Measurements from ENCODE around the gene IL7R. TPM values are rescaled to one million over a fixed set of nuclear protein-coding genes. Genes with fewer than 3 reads are reported as not detected.

The IL7R gene
- total and polyA plus RNA-seq, 12 donors: 1.2 to 14.7 (median 7.5) TPM

DNA sequence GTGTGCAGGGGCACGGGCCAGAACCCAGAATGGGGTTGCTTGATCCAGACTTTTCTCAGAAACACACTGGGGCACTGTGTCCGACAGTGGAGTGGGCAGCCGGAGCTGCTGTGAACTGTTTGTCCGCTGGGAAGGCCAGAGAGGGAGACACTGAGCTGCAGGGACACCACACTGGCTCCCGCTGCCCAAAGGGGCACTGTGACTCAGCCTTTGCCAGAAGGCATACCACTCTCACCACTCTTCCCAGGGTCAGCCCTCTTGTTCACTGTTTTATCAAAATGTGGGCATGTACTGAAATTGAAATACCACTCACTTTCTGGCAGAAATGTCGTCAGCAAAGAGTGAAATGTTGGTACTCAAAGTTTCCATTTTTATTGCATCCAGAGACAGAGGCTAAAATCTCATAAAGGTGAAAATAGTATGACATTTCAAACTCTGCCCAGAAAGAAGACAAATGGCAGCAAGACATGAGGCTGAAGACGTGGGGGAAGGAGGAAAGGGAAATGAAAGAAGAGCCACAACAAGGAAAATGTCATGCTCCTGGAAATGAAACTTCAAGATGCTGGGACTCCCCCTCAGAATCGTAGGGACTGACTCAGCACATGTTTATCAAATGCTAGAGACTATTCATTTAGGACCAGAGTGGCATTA, 4.5 kb upstream of the IL7R start:
- WGBS, 4 donors: 31 to 55% (median 41%) methylated on average over 4 to 8 of the region's 8 CpGs
- Histone ChIP-seq H3K27me3 (no peaks in the 10 kb centered on the region), H3K36me3 (replicated peaks in 1 of 2) (no peaks in the 10 kb centered on the region), H3K4me3 (peak overlapping the region in 1 of 4 donors; percentile 4), H3K4me1 (replicated peaks in 1 of 2) (peaks cover 31 to 38% of the 10 kb centered on the region in 2 donors), H3K27ac (peak overlapping the region; percentile 18 to 78 (median 67)), H3K9me3 (replicated peaks in 1 of 3) (no peaks in the 10 kb centered on the region)
- peak; percentile 46 to 80 (median 71) for DNase-seq
- intact Hi-C loops (cut with DNase I): no loop called here
- TF ChIP-seq, protein P1, sequence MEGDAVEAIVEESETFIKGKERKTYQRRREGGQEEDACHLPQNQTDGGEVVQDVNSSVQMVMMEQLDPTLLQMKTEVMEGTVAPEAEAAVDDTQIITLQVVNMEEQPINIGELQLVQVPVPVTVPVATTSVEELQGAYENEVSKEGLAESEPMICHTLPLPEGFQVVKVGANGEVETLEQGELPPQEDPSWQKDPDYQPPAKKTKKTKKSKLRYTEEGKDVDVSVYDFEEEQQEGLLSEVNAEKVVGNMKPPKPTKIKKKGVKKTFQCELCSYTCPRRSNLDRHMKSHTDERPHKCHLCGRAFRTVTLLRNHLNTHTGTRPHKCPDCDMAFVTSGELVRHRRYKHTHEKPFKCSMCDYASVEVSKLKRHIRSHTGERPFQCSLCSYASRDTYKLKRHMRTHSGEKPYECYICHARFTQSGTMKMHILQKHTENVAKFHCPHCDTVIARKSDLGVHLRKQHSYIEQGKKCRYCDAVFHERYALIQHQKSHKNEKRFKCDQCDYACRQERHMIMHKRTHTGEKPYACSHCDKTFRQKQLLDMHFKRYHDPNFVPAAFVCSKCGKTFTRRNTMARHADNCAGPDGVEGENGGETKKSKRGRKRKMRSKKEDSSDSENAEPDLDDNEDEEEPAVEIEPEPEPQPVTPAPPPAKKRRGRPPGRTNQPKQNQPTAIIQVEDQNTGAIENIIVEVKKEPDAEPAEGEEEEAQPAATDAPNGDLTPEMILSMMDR (IDR thresholded peaks at IDR 0.05): peak; percentile 24 to 45 (median 28)
- TF ChIP-seq POLR2A (IDR thresholded peaks at IDR 0.05): no peak

GRCh38 chr5:35852773-35853172, 3.9 kb upstream of the IL7R start:
- TF ChIP-seq POLR2A (IDR thresholded peaks at IDR 0.05): no peak
- TF ChIP-seq, protein P1 (IDR thresholded peaks at IDR 0.05): no peak
- no peaks in the 10 kb centered on the region for H3K27me3 ChIP-seq
- no peaks in the 10 kb centered on the region for H3K9me3 ChIP-seq (replicated peaks in 1 of 3)
- H3K4me1 ChIP-seq (replicated peaks in 1 of 2): peaks cover 36 to 41% of the 10 kb centered on the region in 2 donors
- H3K36me3 ChIP-seq (replicated peaks in 1 of 2): no peaks in the 10 kb centered on the region
- H3K27ac ChIP-seq: peak overlapping the region; percentile 20 to 78 (median 67)
- H3K4me3 ChIP-seq: peak overlapping the region in 1 of 4 donors; percentile 4
- intact Hi-C loops (cut with DNase I): no loop called here
- DNase-seq: no peak

DNA sequence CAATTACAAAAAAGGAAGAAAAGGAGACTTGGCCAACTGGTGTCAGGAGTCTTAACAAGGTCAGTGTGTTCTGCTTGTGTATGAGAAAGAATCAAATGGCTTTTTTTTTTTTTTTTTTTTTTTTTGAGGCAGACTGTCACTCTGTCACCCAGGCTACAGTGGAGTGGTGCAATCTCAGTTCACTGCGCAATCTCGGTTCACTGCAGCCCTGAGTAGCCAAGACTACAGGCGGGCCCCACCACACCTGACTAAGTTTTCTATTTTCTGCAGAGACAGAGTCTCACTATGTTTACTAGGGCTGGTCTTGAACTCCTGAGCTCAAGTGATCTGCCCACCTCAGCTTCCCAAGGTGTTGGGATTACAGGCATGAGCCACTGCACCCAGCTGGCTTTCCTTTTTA, 3.1 kb upstream of the IL7R start:
- peak overlapping the region; percentile 20 to 78 (median 67) for H3K27ac ChIP-seq
- peak; percentile 65 to 88 (median 79) for DNase-seq
- H3K4me3 ChIP-seq: no peak overlapping the region
- intact Hi-C loops (cut with DNase I): no loop called here
- peaks cover 41% of the 10 kb centered on the region in 2 donors for H3K4me1 ChIP-seq (replicated peaks in 1 of 2)
- 22 to 45% (median 27%) methylated on average over 3 of the region's 3 CpGs for WGBS, 4 donors
- TF ChIP-seq POLR2A (IDR thresholded peaks at IDR 0.05): peak in 1 of 2 donors; percentile 26
- TF ChIP-seq, protein P1 (IDR thresholded peaks at IDR 0.05): no peak
- no peaks in the 10 kb centered on the region for H3K27me3 ChIP-seq
- H3K36me3 ChIP-seq (replicated peaks in 1 of 2): no peaks in the 10 kb centered on the region
- H3K9me3 ChIP-seq (replicated peaks in 1 of 3): no peaks in the 10 kb centered on the region

DNA sequence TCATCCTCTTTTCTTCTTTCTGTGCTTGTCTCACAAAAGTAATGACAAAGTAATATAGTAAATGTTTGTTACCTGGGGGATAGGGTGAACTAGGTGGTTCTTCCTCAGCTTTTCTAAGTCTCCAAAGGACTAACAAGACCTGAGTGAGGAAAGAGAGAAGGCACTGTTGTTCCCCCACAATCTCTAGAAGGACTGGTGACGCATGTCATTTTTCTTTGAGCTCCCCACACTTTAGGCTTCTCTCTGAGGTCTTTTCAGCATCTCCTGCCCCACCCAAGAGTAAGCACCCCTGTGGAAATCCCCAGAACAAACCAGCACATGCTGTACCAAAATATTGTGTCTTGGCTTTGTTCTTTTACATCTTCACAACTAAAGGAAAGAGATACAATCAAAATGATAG, 2.4 kb upstream of the IL7R start:
- WGBS, 4 donors: 83 to 92% (median 88%) methylated on average over 1 of the region's 1 CpG
- Histone ChIP-seq H3K36me3 (replicated peaks in 1 of 2) (no peaks in the 10 kb centered on the region), H3K27me3 (no peaks in the 10 kb centered on the region), H3K9me3 (replicated peaks in 1 of 3) (no peaks in the 10 kb centered on the region), H3K4me1 (replicated peaks in 1 of 2) (peaks cover 41% of the 10 kb centered on the region in 2 donors), H3K4me3 (no peak overlapping the region), H3K27ac (peak overlapping the region in 3 of 5 donors; percentile 51 to 70 (median 67))
- DNase-seq: no peak
- intact Hi-C loops (cut with DNase I): no loop called here
- TF ChIP-seq, protein P1 (IDR thresholded peaks at IDR 0.05): no peak
- no peak for TF ChIP-seq POLR2A (IDR thresholded peaks at IDR 0.05)
